ENCODE measurements around the gene NIM1K.
A peak's percentile ranks its signal among the peaks of the same experiment; 100 is the strongest.

DNA sequence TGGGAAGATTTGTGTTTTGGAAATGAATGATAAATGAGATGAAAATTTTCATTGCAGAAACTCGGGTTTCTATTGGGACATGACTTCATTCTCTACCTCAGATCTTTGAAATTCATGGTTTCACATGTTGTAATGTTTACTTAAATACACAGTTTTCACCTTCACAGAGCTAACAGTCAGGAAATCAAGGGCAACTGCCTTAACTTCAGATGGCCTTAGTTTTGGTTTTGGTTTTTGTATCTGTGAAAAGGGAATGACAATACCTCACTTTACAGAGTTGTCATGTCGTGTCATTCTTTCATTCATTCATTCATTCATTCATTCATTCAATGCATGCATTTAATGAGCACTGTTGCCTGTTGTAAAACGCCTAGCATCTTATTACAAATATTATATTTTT, 41.9 kb downstream of the NIM1K start:
- TF ChIP-seq KDM1A (IDR thresholded peaks at IDR 0.05; ENCODE audit: borderline replicate concordance) (no peak), RB1 (IDR thresholded peaks at IDR 0.05; ENCODE audit: borderline replicate concordance) (no peak), RCOR1 (conservative IDR thresholded peaks at IDR 0.05; ENCODE audit: low read depth, low read length) (no peak), HDAC2 (IDR thresholded peaks at IDR 0.05) (no peak), BRCA1 (IDR thresholded peaks at IDR 0.05; ENCODE audit: low read depth, low read length) (no peak), YBX1 (IDR thresholded peaks at IDR 0.05) (no peak), CHD2 (IDR thresholded peaks at IDR 0.05; ENCODE audit: borderline replicate concordance, low read depth, low read length) (no peak), EZH2 (IDR thresholded peaks at IDR 0.05; ENCODE audit: borderline replicate concordance, control insufficient read depth, low read depth, low read length) (no peak), RFX5 (IDR thresholded peaks at IDR 0.05; ENCODE audit: low read depth, low read length) (no peak), ZBED1 (IDR thresholded peaks at IDR 0.05; ENCODE audit: borderline replicate concordance) (peak; percentile 65; the same call in 1 of the 2 replicates), CREB1 (IDR thresholded peaks at IDR 0.05; ENCODE audit: low read depth) (peak; percentile 57; the same call in 1 of the 2 replicates), YY1 (IDR thresholded peaks at IDR 0.05; ENCODE audit: low read depth, low read length) (no peak)
- TF ChIP-seq, protein P1, sequence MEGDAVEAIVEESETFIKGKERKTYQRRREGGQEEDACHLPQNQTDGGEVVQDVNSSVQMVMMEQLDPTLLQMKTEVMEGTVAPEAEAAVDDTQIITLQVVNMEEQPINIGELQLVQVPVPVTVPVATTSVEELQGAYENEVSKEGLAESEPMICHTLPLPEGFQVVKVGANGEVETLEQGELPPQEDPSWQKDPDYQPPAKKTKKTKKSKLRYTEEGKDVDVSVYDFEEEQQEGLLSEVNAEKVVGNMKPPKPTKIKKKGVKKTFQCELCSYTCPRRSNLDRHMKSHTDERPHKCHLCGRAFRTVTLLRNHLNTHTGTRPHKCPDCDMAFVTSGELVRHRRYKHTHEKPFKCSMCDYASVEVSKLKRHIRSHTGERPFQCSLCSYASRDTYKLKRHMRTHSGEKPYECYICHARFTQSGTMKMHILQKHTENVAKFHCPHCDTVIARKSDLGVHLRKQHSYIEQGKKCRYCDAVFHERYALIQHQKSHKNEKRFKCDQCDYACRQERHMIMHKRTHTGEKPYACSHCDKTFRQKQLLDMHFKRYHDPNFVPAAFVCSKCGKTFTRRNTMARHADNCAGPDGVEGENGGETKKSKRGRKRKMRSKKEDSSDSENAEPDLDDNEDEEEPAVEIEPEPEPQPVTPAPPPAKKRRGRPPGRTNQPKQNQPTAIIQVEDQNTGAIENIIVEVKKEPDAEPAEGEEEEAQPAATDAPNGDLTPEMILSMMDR (IDR thresholded peaks at IDR 0.05 in 2 of 3, conservative IDR thresholded peaks at IDR 0.05 in 1 of 3; ENCODE audit: control insufficient read depth in 2 of 3, extremely low read depth in 1 of 3, insufficient read depth in 1 of 3, low read depth in 3 of 3, low read length in 3 of 3), result no peak
- TF ChIP-seq, protein P2, sequence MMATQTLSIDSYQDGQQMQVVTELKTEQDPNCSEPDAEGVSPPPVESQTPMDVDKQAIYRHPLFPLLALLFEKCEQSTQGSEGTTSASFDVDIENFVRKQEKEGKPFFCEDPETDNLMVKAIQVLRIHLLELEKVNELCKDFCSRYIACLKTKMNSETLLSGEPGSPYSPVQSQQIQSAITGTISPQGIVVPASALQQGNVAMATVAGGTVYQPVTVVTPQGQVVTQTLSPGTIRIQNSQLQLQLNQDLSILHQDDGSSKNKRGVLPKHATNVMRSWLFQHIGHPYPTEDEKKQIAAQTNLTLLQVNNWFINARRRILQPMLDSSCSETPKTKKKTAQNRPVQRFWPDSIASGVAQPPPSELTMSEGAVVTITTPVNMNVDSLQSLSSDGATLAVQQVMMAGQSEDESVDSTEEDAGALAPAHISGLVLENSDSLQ (IDR thresholded peaks at IDR 0.05), result no peak
